HG03139 (cell line): Measurements from ENCODE around the gene LIMS1.
"Not testable (repeated sequence)": the region's sequence is repeated elsewhere in the genome, so short reads cannot be mapped to it uniquely, and the experiment has no call there.

ENCODE experiments used
- ATAC-seq: cut with Tn5 transposase; IDR thresholded peaks from one replicate; pipeline ENCODE4 v1.9.1; 2021; ENCODE audit not compliant: unreplicated experiment

LIMS1 gene, protein sequence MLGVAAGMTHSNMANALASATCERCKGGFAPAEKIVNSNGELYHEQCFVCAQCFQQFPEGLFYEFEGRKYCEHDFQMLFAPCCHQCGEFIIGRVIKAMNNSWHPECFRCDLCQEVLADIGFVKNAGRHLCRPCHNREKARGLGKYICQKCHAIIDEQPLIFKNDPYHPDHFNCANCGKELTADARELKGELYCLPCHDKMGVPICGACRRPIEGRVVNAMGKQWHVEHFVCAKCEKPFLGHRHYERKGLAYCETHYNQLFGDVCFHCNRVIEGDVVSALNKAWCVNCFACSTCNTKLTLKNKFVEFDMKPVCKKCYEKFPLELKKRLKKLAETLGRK

DNA sequence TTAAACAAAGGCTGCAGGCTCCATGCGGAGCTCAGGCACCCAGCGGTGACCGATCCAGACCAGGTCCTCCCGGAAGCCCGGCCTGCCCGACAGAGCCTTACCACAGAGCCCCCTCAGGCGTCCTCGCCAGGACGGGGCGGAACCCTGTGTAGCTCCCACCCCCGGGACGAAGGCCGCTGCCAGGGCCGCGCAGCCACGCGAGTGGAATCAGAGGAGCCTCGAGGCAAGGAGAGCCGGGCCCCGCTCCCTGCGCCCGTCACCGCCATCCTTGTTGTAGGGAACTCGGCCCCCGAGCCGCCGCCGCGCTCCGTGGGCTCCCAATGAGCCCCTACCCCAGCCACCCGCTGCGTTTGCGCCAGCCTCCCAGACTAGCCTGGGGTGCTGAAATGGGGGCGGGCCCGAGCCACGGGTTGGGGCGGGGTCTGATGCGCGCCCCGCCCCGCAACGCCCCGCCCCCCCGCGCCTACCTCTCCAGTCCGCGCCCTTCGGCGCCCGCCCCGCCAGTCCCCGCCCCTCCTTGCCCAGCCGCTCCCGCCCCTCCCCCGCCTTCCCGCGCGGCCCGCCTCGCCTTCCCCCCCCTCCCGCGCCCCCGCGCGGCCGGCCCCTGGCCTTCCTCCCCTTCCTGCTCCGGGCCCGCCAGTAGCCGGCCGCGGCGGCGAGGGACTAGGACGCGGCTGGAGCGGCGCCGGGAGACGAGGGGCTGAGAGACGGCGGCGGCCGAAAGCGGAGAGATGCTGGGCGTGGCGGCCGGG lies at the start of gene LIMS1:
TSS of gene LIMS1 (plus strand) at position 639 of the 752 bp plus-strand sequence. CDS start at position 732, 93 bp downstream.
- ATAC-seq, result peak; percentile 84

DNA sequence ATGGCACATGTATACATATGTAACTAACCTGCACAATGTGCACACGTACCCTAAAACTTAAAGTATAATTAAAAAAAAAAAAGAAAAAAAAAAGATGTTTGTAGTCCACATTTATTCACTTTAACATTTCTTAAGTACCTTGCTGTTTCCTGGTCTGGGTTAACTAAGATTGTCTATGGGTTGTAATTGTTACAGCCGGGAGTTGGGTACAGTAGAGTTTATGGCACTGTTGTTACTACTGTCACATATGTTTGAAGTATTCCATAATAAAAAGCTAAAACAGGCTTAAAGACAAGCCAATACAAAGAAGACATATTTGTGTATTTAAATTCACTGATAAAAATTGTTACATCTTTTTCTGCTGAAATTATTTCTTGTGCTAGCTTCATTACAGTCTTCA lies 49.0 kb upstream of the LIMS1 start:
- ATAC-seq, result no peak

DNA sequence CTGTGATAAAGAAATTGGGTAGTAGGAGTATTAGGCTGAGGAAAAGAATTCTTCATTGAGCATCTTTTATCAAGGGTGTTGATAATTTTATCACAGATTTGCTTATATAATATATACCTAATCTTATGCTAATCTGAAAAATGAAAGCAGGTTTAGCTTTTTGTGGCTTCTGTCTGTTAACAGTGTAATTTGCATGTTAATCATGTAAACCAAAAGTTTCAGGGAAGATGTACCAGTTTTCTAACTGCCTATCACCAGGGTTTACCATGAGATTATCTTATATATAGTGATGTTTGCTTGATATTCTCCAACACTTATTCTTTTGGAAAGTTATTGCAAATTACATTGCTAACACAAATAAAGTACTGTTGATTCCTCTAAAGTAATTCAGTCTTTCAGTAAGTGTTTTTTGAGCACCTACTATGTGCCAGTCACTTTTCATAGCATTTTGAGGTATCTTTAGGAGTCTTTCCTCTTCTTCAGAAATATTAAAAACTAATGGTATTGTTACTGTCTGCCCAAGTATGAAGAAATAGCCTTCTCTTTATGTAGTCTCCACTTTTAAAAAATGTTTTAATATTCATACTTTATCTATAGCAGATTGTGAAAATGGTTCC lies 43.7 kb upstream of the LIMS1 start:
- no peak for ATAC-seq

DNA sequence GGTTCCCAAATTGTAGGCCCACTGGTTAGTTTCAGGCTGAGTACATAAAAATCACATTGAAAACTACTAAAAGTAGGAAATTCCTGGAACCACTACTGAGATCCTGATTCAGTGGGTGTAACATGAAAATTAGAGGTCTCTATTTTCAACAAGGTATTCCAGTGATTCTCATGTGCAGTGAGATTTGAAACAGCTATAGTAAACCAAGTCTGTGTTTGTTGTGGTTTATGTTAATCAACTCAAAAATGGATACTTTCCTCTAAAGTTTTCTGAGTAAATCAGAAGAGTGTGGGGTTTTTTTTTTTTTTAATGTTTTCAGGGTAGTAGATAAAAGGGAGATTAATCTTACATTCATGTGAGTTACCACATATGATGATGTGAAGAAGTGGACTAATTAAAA lies 42.4 kb upstream of the LIMS1 start:
- no peak for ATAC-seq

DNA sequence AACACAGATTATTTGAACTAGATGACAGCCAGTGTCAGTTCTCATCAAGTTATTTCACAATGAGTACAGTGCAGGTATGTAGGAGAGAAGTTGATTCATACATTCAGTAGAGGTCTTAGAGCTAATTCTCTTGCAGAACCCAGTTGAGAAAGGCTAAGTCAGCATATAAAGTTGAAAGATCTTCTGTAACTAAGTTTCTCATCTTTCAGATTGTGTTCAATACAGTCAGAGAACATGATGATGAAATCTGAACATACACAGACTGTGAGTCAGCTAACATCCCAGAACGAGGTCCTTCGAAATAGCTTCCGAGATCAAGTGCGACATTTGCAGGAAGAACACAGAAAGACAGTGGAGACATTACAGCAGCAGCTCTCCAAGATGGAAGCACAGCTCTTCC lies 41.9 kb upstream of the LIMS1 start:
- ATAC-seq, result no peak

DNA sequence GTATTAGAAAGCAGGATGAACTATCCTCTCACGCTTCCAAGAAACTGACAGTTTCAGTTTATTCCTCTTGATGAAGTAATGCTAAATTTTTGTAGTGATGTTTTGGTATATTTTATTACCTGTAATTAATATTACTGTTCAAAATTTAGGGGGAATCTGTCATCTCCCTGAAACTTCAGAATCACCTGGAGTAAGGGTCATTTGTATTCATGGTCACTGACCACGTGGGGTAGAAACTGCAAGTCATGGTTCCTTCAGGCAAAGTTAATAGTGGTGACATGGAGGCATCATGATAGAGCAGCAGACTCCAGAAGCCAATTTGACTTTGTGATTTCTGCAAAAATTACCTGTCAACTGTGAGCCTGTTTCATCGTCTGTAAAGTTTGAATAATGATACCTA lies 38.1 kb upstream of the LIMS1 start:
- not testable (repeated sequence) for ATAC-seq

DNA sequence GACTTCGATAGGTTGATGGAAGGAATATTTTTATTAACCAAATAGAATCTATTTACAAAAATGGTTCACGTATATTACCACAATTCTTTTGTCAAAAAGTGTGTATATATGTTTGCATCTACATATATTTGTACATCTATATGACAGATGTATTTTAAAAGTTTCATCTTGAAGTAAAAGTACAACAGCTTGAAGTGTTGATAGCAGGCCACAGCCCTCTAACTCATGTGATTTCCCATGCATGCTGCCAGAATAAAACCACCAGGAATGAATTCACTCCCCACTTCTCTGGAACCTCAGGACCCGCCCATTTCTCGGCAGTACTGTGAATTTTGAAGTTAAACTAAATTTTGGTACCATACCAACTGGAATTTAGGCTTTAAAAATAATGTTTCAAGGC lies 26.6 kb upstream of the LIMS1 start:
- not testable (repeated sequence) for ATAC-seq

DNA sequence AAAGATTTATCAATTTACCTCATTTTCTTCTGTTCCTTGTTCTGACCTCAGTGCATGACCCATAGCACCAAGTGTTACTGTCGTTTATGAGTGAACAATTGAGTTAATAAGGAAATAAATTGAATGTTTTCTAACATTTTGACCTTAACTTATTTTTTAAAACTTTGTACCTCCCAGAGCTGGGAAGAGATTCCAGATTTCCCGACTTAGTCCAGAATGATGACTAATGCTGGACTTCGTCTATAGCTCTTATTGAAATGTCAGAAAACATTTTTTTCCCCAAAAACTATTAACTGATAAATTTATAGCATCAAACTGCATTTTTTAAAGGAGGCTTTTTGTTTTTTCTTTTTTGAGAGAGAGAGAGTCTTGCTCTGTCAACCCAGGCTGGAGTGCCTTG lies 21.8 kb upstream of the LIMS1 start:
- ATAC-seq, result not testable (repeated sequence)

DNA sequence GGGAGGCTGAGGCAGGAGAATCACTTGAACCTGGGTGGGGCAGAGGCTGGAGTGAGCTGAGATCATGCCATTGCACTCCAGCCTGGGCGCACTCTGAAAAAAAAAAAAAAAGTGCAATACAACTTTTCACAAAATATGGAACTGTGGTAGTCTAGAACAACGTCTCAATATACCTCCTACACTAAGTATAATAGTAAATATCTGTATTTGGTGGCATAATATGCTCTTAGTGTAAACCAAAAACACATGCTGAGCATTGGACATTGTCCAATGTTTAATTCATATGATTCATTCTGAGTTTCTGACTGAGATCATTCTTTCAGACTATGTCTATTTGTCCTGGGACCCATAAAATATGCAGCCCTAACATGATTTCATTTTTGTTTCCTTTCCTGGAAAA lies 19.8 kb upstream of the LIMS1 start:
- not testable (repeated sequence) for ATAC-seq

DNA sequence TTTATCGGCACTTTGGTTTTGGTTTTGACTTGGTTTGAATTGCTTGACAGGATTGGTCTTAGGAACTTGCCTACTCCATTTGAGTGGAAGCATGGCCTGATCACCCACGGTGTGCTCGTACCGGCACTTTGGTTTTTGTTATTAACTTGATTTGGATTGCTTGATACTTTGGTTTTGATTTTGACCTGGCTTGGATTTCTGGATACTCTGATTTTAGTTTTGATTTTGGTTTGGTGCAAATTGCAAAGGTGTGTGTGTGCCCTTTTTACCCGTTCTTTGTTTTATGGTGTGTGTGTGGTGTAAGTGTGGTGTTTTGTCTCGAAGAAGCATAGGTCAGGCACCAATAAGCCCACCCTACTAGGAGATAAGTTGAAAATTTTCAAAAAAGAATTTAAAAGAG lies 9.6 kb upstream of the LIMS1 start:
- not testable (repeated sequence) for ATAC-seq

DNA sequence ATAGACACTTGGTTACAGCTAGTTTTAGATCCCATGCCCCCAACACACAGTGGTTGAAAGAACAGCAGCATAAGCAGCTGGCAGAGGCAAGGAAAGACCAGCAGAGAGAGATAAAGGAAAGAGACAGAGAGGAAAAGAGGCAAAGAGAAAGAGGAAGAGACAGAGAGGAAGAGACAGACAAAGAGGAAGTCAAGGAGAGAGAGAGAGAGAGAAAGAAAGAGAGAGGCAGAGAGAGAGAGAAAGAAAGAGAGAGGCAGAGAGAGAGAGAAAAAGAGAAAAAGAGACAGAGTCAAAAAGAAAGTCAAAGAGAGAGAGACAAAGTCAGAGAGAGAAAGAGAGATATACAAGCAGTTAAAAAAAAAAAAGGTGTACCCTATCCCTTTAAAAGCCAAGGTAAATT lies 9.0 kb upstream of the LIMS1 start:
- not testable (repeated sequence) for ATAC-seq

DNA sequence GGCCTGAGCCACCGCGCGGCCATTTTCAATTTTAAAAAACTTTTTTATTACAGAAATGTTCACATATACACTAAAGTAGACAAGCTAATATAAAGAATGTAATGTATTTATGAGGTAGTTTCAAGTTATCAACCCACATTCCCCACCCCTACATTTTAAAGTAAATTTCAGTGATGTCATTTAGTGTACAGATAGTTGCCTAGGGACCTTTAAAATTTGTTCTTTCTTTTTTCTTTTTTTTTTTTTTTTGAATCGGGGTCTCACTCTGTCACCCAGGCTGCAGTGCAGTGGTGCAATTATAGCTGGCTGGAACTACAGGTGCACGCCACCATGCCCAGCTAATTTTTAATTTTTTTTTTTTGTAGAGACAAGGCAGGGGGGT lies 2.6 kb upstream of the LIMS1 start:
- no peak for ATAC-seq

DNA sequence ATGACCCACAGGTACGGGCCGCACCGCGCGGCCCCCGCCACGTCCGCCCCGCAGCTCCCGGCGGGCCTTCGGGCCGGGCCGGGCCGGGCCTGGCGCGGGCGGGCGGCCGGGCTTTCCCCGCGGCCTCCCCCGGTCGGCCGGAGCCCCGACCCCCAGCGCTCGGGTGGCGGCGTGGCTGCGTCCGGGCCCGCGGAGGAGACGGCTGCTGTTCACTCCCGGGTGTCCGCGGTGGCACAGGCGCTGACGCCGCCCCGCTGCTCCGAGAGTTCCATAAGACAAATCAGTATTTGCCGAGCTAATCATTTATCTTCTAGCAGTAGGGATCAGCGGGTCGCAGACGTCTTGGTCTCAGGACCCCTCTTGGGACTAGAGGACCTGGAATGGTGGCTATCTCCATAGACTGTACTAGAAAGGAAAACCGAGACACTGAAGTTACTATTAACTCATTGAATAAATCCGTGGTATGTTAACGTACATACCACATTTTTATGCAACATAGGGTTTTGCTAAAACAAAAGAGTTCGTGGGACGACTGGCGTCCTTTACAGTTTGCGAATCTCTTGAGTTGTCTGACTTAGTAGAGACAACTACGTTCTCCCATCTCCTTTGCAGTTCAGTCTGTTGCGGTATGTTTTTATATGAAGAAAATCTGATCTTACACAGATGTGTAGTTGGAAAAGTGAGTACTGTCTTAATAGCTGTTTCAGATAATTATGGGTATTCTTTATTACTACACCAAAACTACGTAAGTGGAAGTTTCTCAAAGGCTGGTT lies 500 bp downstream of the LIMS1 start:
- ATAC-seq, result peak; percentile 23

DNA sequence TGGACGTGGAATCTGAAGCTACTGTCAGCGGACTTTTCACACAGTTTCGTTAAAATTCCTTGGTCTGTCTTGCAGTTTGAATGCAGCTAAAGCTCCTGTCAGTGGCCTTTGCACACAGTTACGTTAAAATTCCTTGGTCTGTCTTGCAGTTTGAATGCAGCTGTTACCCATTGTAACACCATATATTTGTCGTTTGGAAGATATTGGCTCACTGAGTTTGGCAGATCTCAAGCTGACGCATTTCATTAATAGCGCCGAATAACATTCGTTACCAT lies 1.0 kb downstream of the LIMS1 start:
- ATAC-seq, result no peak

DNA sequence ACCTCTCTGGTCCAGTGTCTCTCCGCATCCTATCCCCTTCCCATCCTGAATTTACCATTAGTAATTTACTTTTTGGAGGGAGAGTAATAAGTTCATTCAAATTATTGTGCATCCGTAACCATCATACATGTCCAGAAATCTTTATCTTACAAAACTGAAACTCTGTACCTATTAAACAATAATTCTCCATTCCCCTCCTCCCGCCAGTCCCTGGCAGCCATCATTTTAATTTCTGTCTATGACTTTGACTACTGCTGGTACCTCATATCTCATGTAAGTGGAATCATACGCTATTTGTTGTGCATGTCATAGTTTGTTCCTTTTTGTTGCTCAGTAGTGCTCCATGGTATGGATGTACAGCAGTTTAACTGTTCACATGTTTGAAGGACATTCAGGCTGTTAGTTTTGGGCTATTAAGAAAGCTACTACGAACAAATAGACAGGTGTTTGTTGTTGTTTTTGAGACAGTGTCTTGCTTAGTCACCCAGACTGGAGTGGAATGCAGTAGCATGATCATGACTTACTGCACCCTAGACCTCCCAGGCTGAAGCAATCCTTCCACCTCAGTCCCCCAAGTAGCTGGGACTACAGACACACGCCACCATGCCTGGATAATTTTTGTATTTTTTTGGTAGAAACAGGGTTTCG lies 2.0 kb downstream of the LIMS1 start:
- no peak for ATAC-seq

DNA sequence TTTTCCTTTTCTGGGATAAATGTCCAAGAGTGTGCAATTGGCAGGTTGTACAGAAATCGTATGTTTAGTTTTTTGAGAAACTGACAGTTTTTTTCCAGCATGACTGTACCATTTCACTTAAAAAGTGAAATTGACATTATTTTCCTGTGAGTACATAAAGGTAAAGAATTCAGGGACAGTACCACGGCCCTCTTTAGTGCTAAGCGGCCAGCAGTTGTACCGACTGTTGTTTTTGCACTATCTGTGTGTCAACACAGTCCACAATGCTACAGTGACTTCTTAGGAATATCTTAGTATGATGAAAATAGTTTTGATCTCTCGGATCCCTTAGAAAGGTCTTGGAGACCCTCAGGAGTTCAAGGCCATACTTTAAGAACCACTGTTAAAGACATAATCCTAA lies 2.6 kb downstream of the LIMS1 start:
- no peak for ATAC-seq

DNA sequence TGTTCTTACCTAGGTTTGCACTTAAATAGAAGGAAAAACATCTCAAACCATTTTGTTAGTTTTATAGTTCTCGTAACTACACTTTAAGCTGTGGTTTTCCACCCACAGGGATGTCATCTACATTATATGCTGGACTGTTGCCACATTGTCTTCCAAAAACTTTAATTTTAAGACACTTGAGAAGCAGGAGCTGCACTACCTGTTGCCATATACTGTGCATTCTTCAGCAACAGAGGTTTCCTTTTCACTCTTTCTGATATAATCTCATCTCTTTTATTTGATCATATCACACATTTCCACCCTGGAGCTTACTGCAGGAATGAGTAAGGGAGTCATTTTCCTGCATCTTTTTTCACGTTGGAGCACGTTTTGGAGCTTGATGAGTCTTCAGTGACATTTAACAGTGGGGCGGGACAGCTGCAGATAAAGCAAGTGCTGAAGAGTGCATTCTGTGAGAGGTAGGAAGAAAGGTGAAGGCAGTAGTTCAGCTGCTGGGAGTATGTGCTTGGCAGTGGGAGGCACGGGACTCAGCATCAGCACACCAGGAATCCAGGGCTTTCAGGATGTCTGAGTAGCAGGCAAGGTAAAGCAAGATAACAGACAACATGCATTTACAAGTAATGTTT lies 3.8 kb downstream of the LIMS1 start:
- no peak for ATAC-seq

DNA sequence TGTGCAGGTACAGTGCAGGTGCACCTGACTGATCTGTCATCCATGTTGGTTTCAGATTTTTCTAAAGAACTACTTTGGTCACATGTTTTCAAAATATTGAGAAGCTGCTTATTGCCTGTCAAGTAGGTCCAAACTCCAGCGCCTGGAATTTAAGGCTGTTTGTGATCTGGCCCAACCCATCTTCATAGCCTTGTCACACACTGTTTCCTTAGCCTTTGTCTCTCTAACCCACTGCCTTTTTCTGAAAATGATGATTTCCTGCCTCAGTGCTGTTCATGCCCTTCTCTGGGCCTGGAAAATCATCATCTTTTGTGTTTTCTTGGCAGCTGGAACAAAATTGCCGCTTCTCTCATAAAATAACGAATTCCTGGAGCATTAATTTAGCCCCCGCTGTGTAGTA lies 7.2 kb downstream of the LIMS1 start:
- ATAC-seq, result no peak

DNA sequence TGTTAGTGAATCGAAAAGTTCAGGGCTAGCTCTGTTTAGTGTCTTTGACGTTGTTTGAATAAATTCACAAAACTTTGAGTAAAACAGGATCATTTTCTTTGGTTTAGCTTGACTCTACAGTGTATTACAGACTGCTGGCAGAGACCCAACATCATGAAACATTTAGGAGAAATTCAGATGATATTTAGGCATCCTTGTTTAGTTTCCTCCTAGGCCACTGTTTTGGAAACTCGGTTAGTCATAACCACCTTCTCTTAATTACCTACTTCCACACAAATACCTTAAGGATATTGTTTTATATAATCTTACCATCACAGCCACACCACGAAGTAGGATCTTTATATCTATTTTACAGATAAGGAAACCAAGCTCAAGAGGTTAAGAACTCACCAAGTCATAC lies 7.8 kb downstream of the LIMS1 start:
- ATAC-seq, result no peak

DNA sequence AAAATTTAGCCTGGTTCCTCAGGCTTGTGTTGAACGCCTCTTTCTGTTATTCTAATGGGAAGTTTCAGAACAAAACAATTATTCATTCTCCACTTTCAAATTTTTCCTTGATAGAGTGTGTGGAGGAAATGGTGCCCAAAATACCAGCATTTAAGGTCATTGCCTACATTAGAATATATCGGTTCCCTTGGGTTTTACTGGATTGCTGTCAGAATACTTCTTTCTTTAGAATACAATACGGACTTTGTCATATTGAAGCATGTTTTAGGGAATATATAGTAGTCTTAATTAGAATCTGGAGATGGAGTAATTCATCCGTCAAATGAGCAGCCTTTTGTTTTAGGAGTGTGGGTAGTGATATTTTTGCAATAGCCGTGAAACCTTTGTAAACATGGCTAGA lies 13.3 kb downstream of the LIMS1 start:
- no peak for ATAC-seq
